Liver (tissue), 9 donors: ENCODE data around the gene TMEM145. TPM values are rescaled to one million over a fixed set of nuclear protein-coding genes. Genes with fewer than 3 reads are reported as not detected.

Source experiments
- DNase-seq: peaks from one replicate; pipeline ENCODE4 v3.0.0-alpha.2; 2017; ENCODE audit warnings: low spot score
- H3K27ac ChIP-seq, 2 donors: one replicate each; pipeline ENCODE4 v1.7.0; 2013; ENCODE audit warnings: inconsistent platforms in 2 of 2, low read length in 2 of 2, control low read depth in 1 of 2, low read depth in 1 of 2, mild to moderate bottlenecking in 1 of 2
- H3K27me3 ChIP-seq, 4 donors: one replicate each; pipeline versions ENCODE4 v1.6.1 to v1.7.0; 2013; ENCODE audit warnings: low read length in 3 of 4, inconsistent platforms in 1 of 4, mild to moderate bottlenecking in 1 of 4, moderate library complexity in 1 of 4; ENCODE audit not compliant: control insufficient read depth in 4 of 4, insufficient read depth in 4 of 4
- H3K36me3 ChIP-seq, 4 donors: one replicate each; pipeline versions ENCODE4 v1.6.1 to v1.7.0; 2013; ENCODE audit warnings: low read length in 3 of 4, mild to moderate bottlenecking in 3 of 4, low read depth in 1 of 4, moderate library complexity in 1 of 4; ENCODE audit not compliant: control insufficient read depth in 4 of 4, insufficient read depth in 3 of 4
- H3K4me1 ChIP-seq, 4 donors: one replicate each; pipeline versions ENCODE4 v1.6.1 to v1.7.0; 2013; ENCODE audit warnings: low read length in 3 of 4, mild to moderate bottlenecking in 3 of 4, moderate library complexity in 1 of 4; ENCODE audit not compliant: control insufficient read depth in 4 of 4, insufficient read depth in 4 of 4
- H3K4me3 ChIP-seq, 3 donors: one replicate each; pipeline versions ENCODE4 v1.6.1 to v1.7.0; 2013; ENCODE audit warnings: low read length in 3 of 3, control low read depth in 1 of 3, low read depth in 1 of 3, mild to moderate bottlenecking in 1 of 3
- H3K9ac ChIP-seq, 2 donors: one replicate each; pipeline ENCODE4 v1.7.0; 2013; ENCODE audit warnings: low read length in 2 of 2, mild to moderate bottlenecking in 2 of 2, moderate library complexity in 2 of 2, control low read depth in 1 of 2, low read depth in 1 of 2
- H3K9me3 ChIP-seq, 4 donors: one replicate each; pipeline versions ENCODE4 v1.6.1 to v1.7.0; 2013; ENCODE audit warnings: low read length in 3 of 4; ENCODE audit not compliant: control insufficient read depth in 4 of 4
- CTCF ChIP-seq: fragments of 150-350 bp; IDR thresholded peaks from 2 replicates; pipeline ENCODE4 v1.5.1; 2017; ENCODE audit warnings: improper control_type of control experiment, low read depth, low read length; ENCODE audit not compliant: missing input control
- EGR1 ChIP-seq, 2 donors: IDR thresholded peaks; 2 replicates each; pipeline ENCODE4 v1.6.1; 2016 to 2018; ENCODE audit warnings: antibody characterized with exemption in 2 of 2, low read depth in 2 of 2
- FOXA1 ChIP-seq: IDR thresholded peaks from 2 replicates; pipeline ENCODE4 v1.6.1; 2016; ENCODE audit warnings: antibody characterized with exemption
- FOXA2 ChIP-seq: IDR thresholded peaks from 2 replicates; pipeline ENCODE4 v1.6.1; 2016; ENCODE audit warnings: antibody characterized with exemption
- HNF4A ChIP-seq, 2 donors: conservative IDR thresholded peaks; 2 replicates each; pipeline ENCODE4 v1.6.1; 2016; ENCODE audit warnings: antibody characterized with exemption in 2 of 2, mild to moderate bottlenecking in 2 of 2
- HNF4G ChIP-seq: IDR thresholded peaks from 2 replicates; pipeline ENCODE4 v1.6.1; 2016; ENCODE audit warnings: antibody characterized with exemption
- MAX ChIP-seq: IDR thresholded peaks from 2 replicates; pipeline ENCODE4 v1.6.1; 2016; ENCODE audit warnings: antibody characterized with exemption
- NR2F2 ChIP-seq: IDR thresholded peaks from 2 replicates; pipeline ENCODE4 v1.6.1; 2016; ENCODE audit warnings: antibody characterized with exemption
- RAD21 ChIP-seq, 2 donors: IDR thresholded peaks; 2 replicates each; pipeline ENCODE4 v1.6.1; 2016; ENCODE audit warnings: antibody characterized with exemption in 2 of 2, mild to moderate bottlenecking in 2 of 2
- RXRA ChIP-seq, 2 donors: IDR thresholded peaks; 2 replicates each; pipeline ENCODE4 v1.6.1; 2017 to 2018; ENCODE audit warnings: antibody characterized with exemption in 2 of 2, mild to moderate bottlenecking in 1 of 2
- TAF1 ChIP-seq: conservative IDR thresholded peaks from 2 replicates; pipeline ENCODE4 v1.6.1; 2016; ENCODE audit warnings: antibody characterized with exemption, mild to moderate bottlenecking
- YY1 ChIP-seq: IDR thresholded peaks from 2 replicates; pipeline ENCODE4 v1.6.1; 2016; ENCODE audit warnings: antibody characterized with exemption, mild to moderate bottlenecking
- ZBTB33 ChIP-seq: IDR thresholded peaks from 2 replicates; pipeline ENCODE4 v1.6.1; 2016; ENCODE audit warnings: antibody characterized with exemption
- WGBS: extraction: QIAGEN DNeasy Blood & Tissue Kit; methylation state at CpG from one replicate; pipeline ENCODE4 v1.1.7; 2013; 5-methylcytosine and 5-hydroxymethylcytosine counted together
- polyA plus RNA-seq, 2 donors: library from polyadenylated mRNA; stranded (reverse) in 1 of 2; unstranded in 1 of 2; fragments of 200-250 nt in 1 of 2; fragments of >200 nt in 1 of 2; fragmentation: Nextera tagmentation in 1 of 2; extraction: Ambion mirVana in 1 of 2; gene quantifications; one replicate each; pipeline versions ENCODE4 v1.2.1 to v1.2.3, GENCODE V29; 2013 to 2015
- total RNA-seq, 2 donors: library from RNA; depleted of rRNA; stranded (reverse); fragments of >200 nt; gene quantifications; one replicate each; pipeline ENCODE4 v1.2.3, GENCODE V29; 2014
- TF ChIP-seq, protein P1 (sequence below): IDR thresholded peaks from 2 replicates; pipeline ENCODE4 v1.6.1; 2016; ENCODE audit warnings: antibody characterized with exemption
- TF ChIP-seq, protein P2 (sequence below): IDR thresholded peaks from 2 replicates; pipeline ENCODE4 v1.6.1; 2016; ENCODE audit warnings: antibody characterized with exemption, mild to moderate bottlenecking
- donor health status: healthy.
- donor health status: healthy.
- donor health status: healthy.
- donor health status: healthy.
- donor health status: healthy.

The TMEM145 gene
- total and polyA plus RNA-seq, 4 donors: 0.02 to 0.08 TPM; not detected in 2

GRCh38 chr19:42324655-42325307, 11.7 kb downstream of the TMEM145 start:
- Histone ChIP-seq H3K4me3 (peak overlapping the region in 2 of 3 donors; percentile 11 to 32), H3K27ac (no peak overlapping the region), H3K9me3 (no peaks in the 10 kb centered on the region), H3K4me1 (peaks cover 10 to 30% (median 20%) of the 10 kb centered on the region in 4 donors), H3K27me3 (no peaks in the 10 kb centered on the region), H3K9ac (no peak overlapping the region), H3K36me3 (no peaks in the 10 kb centered on the region)
- TF ChIP-seq CTCF (no peak), FOXA2 (no peak)
- TF ChIP-seq, protein P1, sequence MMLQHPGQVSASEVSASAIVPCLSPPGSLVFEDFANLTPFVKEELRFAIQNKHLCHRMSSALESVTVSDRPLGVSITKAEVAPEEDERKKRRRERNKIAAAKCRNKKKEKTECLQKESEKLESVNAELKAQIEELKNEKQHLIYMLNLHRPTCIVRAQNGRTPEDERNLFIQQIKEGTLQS: no peak
- TF ChIP-seq, protein P2, sequence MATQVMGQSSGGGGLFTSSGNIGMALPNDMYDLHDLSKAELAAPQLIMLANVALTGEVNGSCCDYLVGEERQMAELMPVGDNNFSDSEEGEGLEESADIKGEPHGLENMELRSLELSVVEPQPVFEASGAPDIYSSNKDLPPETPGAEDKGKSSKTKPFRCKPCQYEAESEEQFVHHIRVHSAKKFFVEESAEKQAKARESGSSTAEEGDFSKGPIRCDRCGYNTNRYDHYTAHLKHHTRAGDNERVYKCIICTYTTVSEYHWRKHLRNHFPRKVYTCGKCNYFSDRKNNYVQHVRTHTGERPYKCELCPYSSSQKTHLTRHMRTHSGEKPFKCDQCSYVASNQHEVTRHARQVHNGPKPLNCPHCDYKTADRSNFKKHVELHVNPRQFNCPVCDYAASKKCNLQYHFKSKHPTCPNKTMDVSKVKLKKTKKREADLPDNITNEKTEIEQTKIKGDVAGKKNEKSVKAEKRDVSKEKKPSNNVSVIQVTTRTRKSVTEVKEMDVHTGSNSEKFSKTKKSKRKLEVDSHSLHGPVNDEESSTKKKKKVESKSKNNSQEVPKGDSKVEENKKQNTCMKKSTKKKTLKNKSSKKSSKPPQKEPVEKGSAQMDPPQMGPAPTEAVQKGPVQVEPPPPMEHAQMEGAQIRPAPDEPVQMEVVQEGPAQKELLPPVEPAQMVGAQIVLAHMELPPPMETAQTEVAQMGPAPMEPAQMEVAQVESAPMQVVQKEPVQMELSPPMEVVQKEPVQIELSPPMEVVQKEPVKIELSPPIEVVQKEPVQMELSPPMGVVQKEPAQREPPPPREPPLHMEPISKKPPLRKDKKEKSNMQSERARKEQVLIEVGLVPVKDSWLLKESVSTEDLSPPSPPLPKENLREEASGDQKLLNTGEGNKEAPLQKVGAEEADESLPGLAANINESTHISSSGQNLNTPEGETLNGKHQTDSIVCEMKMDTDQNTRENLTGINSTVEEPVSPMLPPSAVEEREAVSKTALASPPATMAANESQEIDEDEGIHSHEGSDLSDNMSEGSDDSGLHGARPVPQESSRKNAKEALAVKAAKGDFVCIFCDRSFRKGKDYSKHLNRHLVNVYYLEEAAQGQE: no peak
- DNase-seq: no peak
- 3% methylated on average over 38 of the region's 38 CpGs for WGBS

GRCh38 chr19:42325308-42325895, 12.3 kb downstream of the TMEM145 start, which contains the start of gene MEGF8:
MEGF8 (plus strand) TSS chr19:42325635; CDS start chr19:42326244, 609 bp downstream.
- Histone ChIP-seq H3K36me3 (no peaks in the 10 kb centered on the region), H3K9ac (peak within 1 kb of the TSS; percentile 78 to 83), H3K27me3 (no peaks in the 10 kb centered on the region), H3K9me3 (no peaks in the 10 kb centered on the region), H3K27ac (peak within 1 kb of the TSS; percentile 36 to 55), H3K4me1 (peaks cover 10 to 30% (median 20%) of the 10 kb centered on the region in 4 donors), H3K4me3 (peak within 1 kb of the TSS; percentile 76 to 95 (median 77))
- peak; percentile 95 for DNase-seq
- under 1% methylated on average over 45 of the region's 45 CpGs for WGBS
- TF ChIP-seq RAD21 (IDR thresholded peaks at IDR 0.05) (peak; percentile 88 to 89), TAF1 (peak; percentile 58), MAX (peak; percentile 74), HNF4A (conservative IDR thresholded peaks at IDR 0.05) (peak in 1 of 2 donors; percentile 3), RXRA (IDR thresholded peaks at IDR 0.05) (peak; percentile 48 to 49), YY1 (peak; percentile 84), EGR1 (IDR thresholded peaks at IDR 0.05; ENCODE audit: low read depth in 2 of 2) (peak in 1 of 2 donors; percentile 66), HNF4G (no peak), CTCF (peak; percentile 88), NR2F2 (peak; percentile 59), ZBTB33 (peak; percentile 70), FOXA1 (no peak)
- TF ChIP-seq, protein P1: no peak
- TF ChIP-seq, protein P2: peak; percentile 51
